Measurements from ENCODE around the gene LAMA2. TPM values are rescaled to one million over a fixed set of nuclear protein-coding genes. Genes with fewer than 3 reads are reported as not detected.

LAMA2 gene
- total RNA-seq, 1 donor from 2014 or later: 1.8 TPM

GRCh38 chr6:129188306-129188705, 305.4 kb downstream of the LAMA2 start:
- H3K4me3 ChIP-seq (ENCODE audit: insufficient read depth, low read depth, low read length): no peak overlapping the region
- no peaks in the 10 kb centered on the region for H3K27me3 ChIP-seq (ENCODE audit: insufficient read depth, low read length)
- no peak overlapping the region for H2AFZ ChIP-seq (ENCODE audit: low read depth, low read length)
- no peaks in the 10 kb centered on the region for H3K27me3 Mint-ChIP-seq (ENCODE audit: low read depth, unreplicated experiment)
- H3K27ac Mint-ChIP-seq (ENCODE audit: unreplicated experiment): no peak overlapping the region
- DNase-seq (ENCODE audit: low read depth) (no peak), FAIRE-seq (no peak)
- H3K4me2 ChIP-seq (ENCODE audit: low read length): no peak overlapping the region
- peaks cover 15% of the 10 kb centered on the region for H3K4me1 ChIP-seq (ENCODE audit: insufficient read depth, low read length)
- no peaks in the 10 kb centered on the region for H3K36me3 ChIP-seq (ENCODE audit: insufficient read depth, low read length)
- peaks cover 23% of the 10 kb centered on the region for H3K4me1 Mint-ChIP-seq (ENCODE audit: low read depth, unreplicated experiment)
- H3K9me3 ChIP-seq (ENCODE audit: insufficient read depth, low read depth, low read length): no peaks in the 10 kb centered on the region
- no peak overlapping the region for H3K27ac ChIP-seq (ENCODE audit: low read depth, low read length)
- no peak overlapping the region for H3K9ac ChIP-seq (ENCODE audit: low read length)
- H3K79me2 ChIP-seq (ENCODE audit: insufficient read depth, low read length): no peaks in the 10 kb centered on the region
- no peaks in the 10 kb centered on the region for H4K20me1 ChIP-seq (ENCODE audit: insufficient read depth, low read length)
- H3K4me3 Mint-ChIP-seq (ENCODE audit: unreplicated experiment): no peak overlapping the region
- TF ChIP-seq EZH2 (IDR thresholded peaks at IDR 0.05; ENCODE audit: insufficient read depth, low read length): no peak
- TF ChIP-seq, protein P1, sequence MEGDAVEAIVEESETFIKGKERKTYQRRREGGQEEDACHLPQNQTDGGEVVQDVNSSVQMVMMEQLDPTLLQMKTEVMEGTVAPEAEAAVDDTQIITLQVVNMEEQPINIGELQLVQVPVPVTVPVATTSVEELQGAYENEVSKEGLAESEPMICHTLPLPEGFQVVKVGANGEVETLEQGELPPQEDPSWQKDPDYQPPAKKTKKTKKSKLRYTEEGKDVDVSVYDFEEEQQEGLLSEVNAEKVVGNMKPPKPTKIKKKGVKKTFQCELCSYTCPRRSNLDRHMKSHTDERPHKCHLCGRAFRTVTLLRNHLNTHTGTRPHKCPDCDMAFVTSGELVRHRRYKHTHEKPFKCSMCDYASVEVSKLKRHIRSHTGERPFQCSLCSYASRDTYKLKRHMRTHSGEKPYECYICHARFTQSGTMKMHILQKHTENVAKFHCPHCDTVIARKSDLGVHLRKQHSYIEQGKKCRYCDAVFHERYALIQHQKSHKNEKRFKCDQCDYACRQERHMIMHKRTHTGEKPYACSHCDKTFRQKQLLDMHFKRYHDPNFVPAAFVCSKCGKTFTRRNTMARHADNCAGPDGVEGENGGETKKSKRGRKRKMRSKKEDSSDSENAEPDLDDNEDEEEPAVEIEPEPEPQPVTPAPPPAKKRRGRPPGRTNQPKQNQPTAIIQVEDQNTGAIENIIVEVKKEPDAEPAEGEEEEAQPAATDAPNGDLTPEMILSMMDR (IDR thresholded peaks at IDR 0.05; ENCODE audit: insufficient read depth, low read depth, low read length): no peak
- no peaks in the 10 kb centered on the region for H3K36me3 Mint-ChIP-seq (ENCODE audit: low read depth, unreplicated experiment)
- H3K9me3 Mint-ChIP-seq (ENCODE audit: unreplicated experiment): no peaks in the 10 kb centered on the region

DNA sequence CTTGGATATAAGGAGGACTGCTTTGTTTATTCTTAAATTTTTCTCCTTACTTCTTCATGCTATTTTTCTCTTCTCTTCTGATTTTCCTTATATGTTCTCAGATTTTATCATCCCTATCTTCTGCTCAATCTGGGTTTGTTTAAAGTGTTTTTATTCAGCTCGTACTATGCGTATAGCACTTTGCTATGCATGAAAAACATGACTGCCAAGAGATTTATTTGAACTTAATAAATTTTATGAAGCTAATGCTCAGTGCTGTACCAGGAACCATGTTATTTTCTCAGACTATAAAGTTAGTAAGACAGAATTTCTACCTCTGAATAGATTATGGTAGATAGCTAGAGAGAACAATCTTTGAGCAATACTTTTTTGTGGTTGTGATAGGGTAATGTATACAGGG, 305.9 kb downstream of the LAMA2 start:
- H3K36me3 Mint-ChIP-seq (ENCODE audit: low read depth, unreplicated experiment): no peaks in the 10 kb centered on the region
- no peak overlapping the region for H3K4me3 ChIP-seq (ENCODE audit: insufficient read depth, low read depth, low read length)
- H3K36me3 ChIP-seq (ENCODE audit: insufficient read depth, low read length): no peaks in the 10 kb centered on the region
- H3K9ac ChIP-seq (ENCODE audit: low read length): no peak overlapping the region
- H3K9me3 Mint-ChIP-seq (ENCODE audit: unreplicated experiment): no peaks in the 10 kb centered on the region
- no peak overlapping the region for H3K27ac Mint-ChIP-seq (ENCODE audit: unreplicated experiment)
- no peaks in the 10 kb centered on the region for H3K27me3 ChIP-seq (ENCODE audit: insufficient read depth, low read length)
- H2AFZ ChIP-seq (ENCODE audit: low read depth, low read length): no peak overlapping the region
- no peak for DNase-seq (ENCODE audit: low read depth)
- H3K4me1 Mint-ChIP-seq (ENCODE audit: low read depth, unreplicated experiment): peaks cover 21% of the 10 kb centered on the region
- no peak overlapping the region for H3K4me3 Mint-ChIP-seq (ENCODE audit: unreplicated experiment)
- H3K27me3 Mint-ChIP-seq (ENCODE audit: low read depth, unreplicated experiment): no peaks in the 10 kb centered on the region
- H3K4me2 ChIP-seq (ENCODE audit: low read length): no peak overlapping the region
- FAIRE-seq: no peak
- peaks cover 10% of the 10 kb centered on the region for H3K4me1 ChIP-seq (ENCODE audit: insufficient read depth, low read length)
- no peaks in the 10 kb centered on the region for H4K20me1 ChIP-seq (ENCODE audit: insufficient read depth, low read length)
- H3K27ac ChIP-seq (ENCODE audit: low read depth, low read length): no peak overlapping the region
- no peaks in the 10 kb centered on the region for H3K9me3 ChIP-seq (ENCODE audit: insufficient read depth, low read depth, low read length)
- H3K79me2 ChIP-seq (ENCODE audit: insufficient read depth, low read length): no peaks in the 10 kb centered on the region
- TF ChIP-seq, protein P1 (IDR thresholded peaks at IDR 0.05; ENCODE audit: insufficient read depth, low read depth, low read length): no peak
- TF ChIP-seq EZH2 (IDR thresholded peaks at IDR 0.05; ENCODE audit: insufficient read depth, low read length): no peak

DNA sequence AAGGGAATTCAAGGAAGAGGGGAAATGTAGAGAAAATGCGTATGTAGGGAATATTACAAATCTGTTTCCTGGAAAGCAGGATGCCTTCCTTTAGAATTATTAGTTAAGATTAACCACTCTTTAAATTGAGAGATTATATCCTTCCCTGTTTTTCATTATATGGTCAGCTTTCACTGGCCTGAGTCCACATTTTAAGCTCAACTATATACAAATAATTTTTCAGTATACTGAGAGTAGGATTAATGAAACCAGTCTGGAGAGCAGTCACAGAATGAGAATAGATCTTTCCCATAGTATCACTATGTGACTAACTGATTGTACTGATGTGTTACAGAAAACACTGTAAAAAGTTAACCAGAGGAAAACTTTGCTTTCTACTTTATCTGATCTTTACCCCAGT, 306.3 kb downstream of the LAMA2 start:
- Histone ChIP-seq H3K4me2 (ENCODE audit: low read length) (no peak overlapping the region), H3K79me2 (ENCODE audit: insufficient read depth, low read length) (no peaks in the 10 kb centered on the region), H3K9ac (ENCODE audit: low read length) (no peak overlapping the region), H4K20me1 (ENCODE audit: insufficient read depth, low read length) (no peaks in the 10 kb centered on the region), H3K4me3 (ENCODE audit: insufficient read depth, low read depth, low read length) (no peak overlapping the region), H3K4me1 (ENCODE audit: insufficient read depth, low read length) (peaks cover 8% of the 10 kb centered on the region), H3K27ac (ENCODE audit: low read depth, low read length) (no peak overlapping the region), H2AFZ (ENCODE audit: low read depth, low read length) (no peak overlapping the region), H3K27me3 (ENCODE audit: insufficient read depth, low read length) (no peaks in the 10 kb centered on the region), H3K9me3 (ENCODE audit: insufficient read depth, low read depth, low read length) (no peaks in the 10 kb centered on the region), H3K36me3 (ENCODE audit: insufficient read depth, low read length) (no peaks in the 10 kb centered on the region)
- FAIRE-seq: no peak
- Mint-ChIP-seq H3K36me3 (ENCODE audit: low read depth, unreplicated experiment) (no peaks in the 10 kb centered on the region), H3K4me3 (ENCODE audit: unreplicated experiment) (no peak overlapping the region), H3K9me3 (ENCODE audit: unreplicated experiment) (no peaks in the 10 kb centered on the region), H3K27me3 (ENCODE audit: low read depth, unreplicated experiment) (no peaks in the 10 kb centered on the region), H3K27ac (ENCODE audit: unreplicated experiment) (no peak overlapping the region), H3K4me1 (ENCODE audit: low read depth, unreplicated experiment) (peaks cover 19% of the 10 kb centered on the region)
- no peak for TF ChIP-seq EZH2 (IDR thresholded peaks at IDR 0.05; ENCODE audit: insufficient read depth, low read length)
- TF ChIP-seq, protein P1 (IDR thresholded peaks at IDR 0.05; ENCODE audit: insufficient read depth, low read depth, low read length): no peak
- no peak for DNase-seq (ENCODE audit: low read depth)
